HepG2 (cell line): ENCODE results near the gene SNAP91. TPM values are rescaled to one million over a fixed set of nuclear protein-coding genes. Genes with fewer than 3 reads are reported as not detected.

ENCODE experiments used
- ATAC-seq: fragments of 200-7000 bp; cut with Tn5 transposase; 3 replicates; pipeline ENCODE4 v1.9.1; 2020; ENCODE audit warnings: mild to moderate bottlenecking, moderate library complexity
- BruUV-seq: library from RNA; stranded (reverse); fragments of 400-500 nt; replicated peaks from 2 replicates; lab custom pipeline; 2021; lab: Mats Ljungman, UMichigan
- CTCF ChIA-PET: fragments of 300-600 bp; formaldehyde crosslinking; extraction: SDS; loops from one replicate; lab custom pipeline; 2021; ENCODE audit warnings: low total read pairs, inconsistent platforms, low intra/inter-chr PET ratio; lab: Yijun Ruan, JAX
- POLR2A ChIA-PET: fragments of 350-600 bp; sonication (Branson Sonifier 250); formaldehyde crosslinking; loops from one replicate; lab custom pipeline; 2020; ENCODE audit warnings: antibody characterized with exemption, inconsistent platforms; lab: Yijun Ruan, JAX
- DNase-seq: peaks from one replicate; pipeline ENCODE4 v3.0.0-alpha.2; 2015; ENCODE audit warnings: low spot score
- FAIRE-seq: peaks from 3 replicates; lab custom pipeline; 2011; peaks lifted over from hg19 to GRCh38; lab: Jason Lieb, UNC
- H2AFZ ChIP-seq: one replicate; pipeline ENCODE4 v1.6.1; 2011; ENCODE audit warnings: low read length, inconsistent platforms
- H3K27ac ChIP-seq: fragments of 300-600 bp; 3 replicates; pipeline ENCODE4 v1.8.0; 2011; ENCODE audit warnings: mixed run types, mild to moderate bottlenecking, mixed read lengths, low read length, inconsistent platforms; ENCODE audit not compliant: insufficient read depth; ENCODE audit errors: extremely low read length
- H3K27me3 ChIP-seq, 2 experiments: fragments of 200-600 bp in 1 of 2; 2 replicates in 1 of 2; 3 replicates in 1 of 2; pipeline versions ENCODE4 v1.6.0 to v1.8.0; 2011; ENCODE audit warnings: low read length in 2 of 2, mild to moderate bottlenecking in 2 of 2, moderate library complexity in 2 of 2, inconsistent platforms in 1 of 2; ENCODE audit not compliant: insufficient read depth in 2 of 2, control insufficient read depth in 1 of 2
- H3K36me3 ChIP-seq, 2 experiments: fragments of 200-600 bp in 1 of 2; replicated peaks in 1 of 2; 2 replicates in 1 of 2; 3 replicates in 1 of 2; pipeline versions ENCODE4 v1.5.1 to v1.8.0; 2011; ENCODE audit warnings: low read length in 2 of 2, inconsistent platforms in 1 of 2; ENCODE audit not compliant: insufficient read depth in 2 of 2, control insufficient read depth in 1 of 2
- H3K4me1 ChIP-seq: 2 replicates; pipeline ENCODE4 v1.5.1; 2012; ENCODE audit warnings: low read length, inconsistent platforms; ENCODE audit not compliant: insufficient read depth
- H3K4me2 ChIP-seq: 2 replicates; pipeline ENCODE4 v1.6.0; 2011; ENCODE audit warnings: low read depth, low read length, inconsistent platforms
- H3K4me3 ChIP-seq, 3 experiments: fragments of 200-600 bp in 1 of 3; sonication (generic), shearing (Covaris generic) in 1 of 3; replicated peaks in 1 of 3; 2 replicates each; pipeline ENCODE4 v1.5.1; 2011 to 2016; ENCODE audit warnings: low read length in 3 of 3, inconsistent platforms in 2 of 3, low read depth in 2 of 3, mild to moderate bottlenecking in 2 of 3, control low read depth in 1 of 3, mixed read lengths in 1 of 3; ENCODE audit not compliant: insufficient read depth in 1 of 3
- H3K79me2 ChIP-seq: one replicate; pipeline ENCODE4 v1.6.1; 2011; ENCODE audit warnings: low read length, inconsistent platforms; ENCODE audit not compliant: insufficient read depth
- H3K9ac ChIP-seq: 2 replicates; pipeline ENCODE4 v1.6.0; 2011; ENCODE audit warnings: mild to moderate bottlenecking, low read depth, low read length, inconsistent platforms; ENCODE audit not compliant: insufficient read depth
- H3K9me3 ChIP-seq: 2 replicates; pipeline ENCODE4 v1.5.1; 2012; ENCODE audit warnings: mild to moderate bottlenecking, low read length
- H4K20me1 ChIP-seq: 2 replicates; pipeline ENCODE4 v1.6.0; 2011; ENCODE audit warnings: inconsistent platforms, mild to moderate bottlenecking, low read length, moderate library complexity; ENCODE audit not compliant: insufficient read depth
- IKZF4 ChIP-seq: sonication (generic); formaldehyde crosslinking; IDR thresholded peaks from 2 replicates; pipeline ENCODE4 v1.5.1; 2020; ENCODE audit warnings: borderline replicate concordance, mild to moderate bottlenecking, low read depth, missing genetic modification reagents; ENCODE audit errors: not compliant biosample characterization
- SRSF9 ChIP-seq: fragments of 200-400 bp; formaldehyde crosslinking; IDR thresholded peaks from 2 replicates; pipeline ENCODE4 v1.6.1; 2018; ENCODE audit warnings: borderline replicate concordance, mild to moderate bottlenecking, low read depth, low read length; ENCODE audit not compliant: insufficient read depth, poor library complexity, severe bottlenecking
- U2AF1 ChIP-seq: fragments of 200-400 bp; formaldehyde crosslinking; optimal IDR thresholded peaks from 2 replicates; pipeline ENCODE3; 2017; ENCODE audit warnings: mild to moderate bottlenecking, low read depth, low read length
- ZSCAN29 ChIP-seq: sonication (generic); formaldehyde crosslinking; conservative IDR thresholded peaks from 2 replicates; pipeline ENCODE4 v1.4.0; 2020; ENCODE audit warnings: mild to moderate bottlenecking, missing genetic modification reagents
- WGBS: methylation state at CpG from one replicate; pipeline ENCODE4 v1.1.6; 2017; ENCODE audit warnings: low lambda C conversion rate; 5-methylcytosine and 5-hydroxymethylcytosine counted together
- in situ Hi-C: cut with HindIII; loops from 2 replicates; pipeline ENCODE4 v1.10.0; 2017; ENCODE audit warnings: low pct_unique_long_range_greater_than_20kb; ENCODE audit not compliant: extremely low pct_ligation_motif_present
- intact Hi-C: fragments of 100-400 bp; cut with micrococcal nuclease; formaldehyde crosslinking; loops from one replicate; pipeline ENCODE4 v1.10.0; 2022; ENCODE audit not compliant: unreplicated experiment
- polyA plus RNA-seq, 8 experiments: library from polyadenylated mRNA; depleted of rRNA in 3 of 8; stranded (reverse) in 7 of 8; unstranded in 1 of 8; fragments of >200 nt; fragmentation: Illumina TruSeq in 4 of 8; extraction: Trizol in 4 of 8; gene quantifications; 2 replicates each; pipeline versions ENCODE4 v1.2.1 to v1.2.3, GENCODE V29; 2011 to 2016; ENCODE audit warnings: low read depth in 4 of 8, missing spikeins in 1 of 8, mixed read lengths in 1 of 8; ENCODE audit not compliant: insufficient read depth in 1 of 8
- total RNA-seq, 5 experiments: library from RNA; depleted of rRNA; stranded (reverse); fragments of >200 nt; fragmentation: Illumina TruSeq; extraction: Trizol; gene quantifications; 2 replicates each; pipeline ENCODE4 v1.2.3, GENCODE V29; 2016; ENCODE audit warnings: low read depth in 1 of 5
- TF ChIP-seq, protein P1 (sequence below): sonication (generic); formaldehyde crosslinking; IDR thresholded peaks from 2 replicates; pipeline ENCODE4 v1.5.0; 2020; ENCODE audit warnings: missing genetic modification reagents, mild to moderate bottlenecking, borderline replicate concordance
- TF ChIP-seq, protein P2 (sequence below): sonication (generic); formaldehyde crosslinking; IDR thresholded peaks from 2 replicates; pipeline ENCODE4 v1.8.1; 2023; ENCODE audit warnings: mild to moderate bottlenecking, missing genetic modification reagents, borderline replicate concordance
- TF ChIP-seq, protein P3 (sequence below): sonication (generic); formaldehyde crosslinking; IDR thresholded peaks from 2 replicates; pipeline ENCODE4 v1.4.0; 2020; ENCODE audit warnings: missing genetic modification reagents, borderline replicate concordance

The SNAP91 gene
- total and polyA plus RNA-seq, 2 of the 13 experiments (the other 11 are each of a cell fraction or from before 2014, with no cell fraction given), result not detected

DNA sequence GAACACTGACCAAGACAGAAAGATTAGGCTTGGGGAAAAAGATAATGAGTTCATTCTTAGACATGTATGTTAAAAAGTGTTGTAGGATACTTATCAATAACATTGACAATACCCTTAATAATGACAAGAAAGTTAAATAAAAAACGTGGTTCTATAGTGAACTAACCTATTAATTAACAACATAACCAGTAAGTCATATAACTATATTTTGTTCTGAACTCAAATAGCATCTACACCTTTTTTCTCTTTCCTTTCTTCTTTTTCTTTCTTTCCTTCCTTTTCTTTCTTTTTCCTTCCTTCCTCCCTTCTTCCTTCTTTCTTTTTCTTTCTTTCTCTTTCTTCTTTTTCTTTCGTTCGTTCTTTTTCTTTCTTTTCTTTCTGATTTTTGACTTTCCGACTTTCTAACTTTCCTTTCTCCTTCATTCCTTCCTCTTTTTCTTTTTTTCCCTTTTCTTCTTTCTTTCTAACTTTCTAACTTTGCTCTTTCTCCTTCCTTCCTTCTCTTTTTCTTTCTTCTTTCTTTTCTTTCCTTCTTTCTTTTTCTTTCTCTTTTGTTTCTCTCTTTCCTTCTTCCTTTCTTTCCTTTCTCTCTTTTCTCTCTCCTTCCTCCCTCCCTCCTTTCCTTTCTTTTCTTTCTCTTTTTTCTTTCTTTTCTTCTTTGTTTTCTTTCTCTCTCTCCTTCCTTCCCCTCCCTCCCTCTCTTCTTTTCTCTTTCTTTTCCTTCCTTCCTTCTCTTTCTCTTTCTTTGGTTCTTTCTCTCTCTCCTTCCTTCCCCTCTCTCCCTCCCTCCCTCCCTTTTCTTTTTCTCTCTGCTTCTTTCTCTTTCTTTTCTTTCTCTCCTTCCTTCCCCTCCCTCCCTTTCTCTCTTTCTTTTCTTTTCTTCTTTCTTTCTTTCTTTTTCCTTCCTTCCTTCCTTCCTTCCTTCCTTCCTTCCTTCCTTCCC, 172.0 kb downstream of the SNAP91 start:
- CTCF ChIA-PET, result interaction anchor here (0.9 kb wide), 1 partner anchor 315 kb away, joined by 5 read pairs; no protein-coding TSS in a partner anchor
- BruUV-seq, result no TSS peak
- POLR2A ChIA-PET, result no interaction called here
- ATAC-seq (no peak), FAIRE-seq (no peak), DNase-seq (no peak)
- Histone ChIP-seq H3K79me2 (no peaks in the 10 kb centered on the region), H3K4me1 (no peaks in the 10 kb centered on the region), H3K36me3 (no peaks in the 10 kb centered on the region), H3K4me3 (no peak overlapping the region), H3K9me3 (no peaks in the 10 kb centered on the region), H3K9ac (no peak overlapping the region), H4K20me1 (no peaks in the 10 kb centered on the region), H2AFZ (no peak overlapping the region), H3K27ac (no peak overlapping the region), H3K27me3 (peaks cover 0 to 6% of the 10 kb centered on the region in 2 experiments; a peak in 2 of 5 replicates), H3K4me2 (no peak overlapping the region)
- in situ Hi-C loops (no loop called here), intact Hi-C loops (no loop called here)
- WGBS, result 10% methylated on average over 4 of the region's 4 CpGs
- TF ChIP-seq U2AF1 (no peak), ZSCAN29 (CRISPR knock-in tag) (no peak), IKZF4 (CRISPR knock-in tag) (no peak), SRSF9 (peak; percentile 30)
- TF ChIP-seq, protein P1, sequence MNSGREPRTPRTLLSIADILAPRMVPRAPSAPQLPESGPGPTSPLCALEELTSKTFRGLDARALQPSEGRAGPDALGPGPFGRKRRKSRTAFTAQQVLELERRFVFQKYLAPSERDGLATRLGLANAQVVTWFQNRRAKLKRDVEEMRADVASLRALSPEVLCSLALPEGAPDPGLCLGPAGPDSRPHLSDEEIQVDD, result no peak
- TF ChIP-seq, protein P2, sequence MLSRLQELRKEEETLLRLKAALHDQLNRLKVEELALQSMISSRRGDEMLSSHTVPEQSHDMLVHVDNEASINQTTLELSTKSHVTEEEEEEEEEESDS (CRISPR knock-in tag), result no peak
- TF ChIP-seq, protein P3, sequence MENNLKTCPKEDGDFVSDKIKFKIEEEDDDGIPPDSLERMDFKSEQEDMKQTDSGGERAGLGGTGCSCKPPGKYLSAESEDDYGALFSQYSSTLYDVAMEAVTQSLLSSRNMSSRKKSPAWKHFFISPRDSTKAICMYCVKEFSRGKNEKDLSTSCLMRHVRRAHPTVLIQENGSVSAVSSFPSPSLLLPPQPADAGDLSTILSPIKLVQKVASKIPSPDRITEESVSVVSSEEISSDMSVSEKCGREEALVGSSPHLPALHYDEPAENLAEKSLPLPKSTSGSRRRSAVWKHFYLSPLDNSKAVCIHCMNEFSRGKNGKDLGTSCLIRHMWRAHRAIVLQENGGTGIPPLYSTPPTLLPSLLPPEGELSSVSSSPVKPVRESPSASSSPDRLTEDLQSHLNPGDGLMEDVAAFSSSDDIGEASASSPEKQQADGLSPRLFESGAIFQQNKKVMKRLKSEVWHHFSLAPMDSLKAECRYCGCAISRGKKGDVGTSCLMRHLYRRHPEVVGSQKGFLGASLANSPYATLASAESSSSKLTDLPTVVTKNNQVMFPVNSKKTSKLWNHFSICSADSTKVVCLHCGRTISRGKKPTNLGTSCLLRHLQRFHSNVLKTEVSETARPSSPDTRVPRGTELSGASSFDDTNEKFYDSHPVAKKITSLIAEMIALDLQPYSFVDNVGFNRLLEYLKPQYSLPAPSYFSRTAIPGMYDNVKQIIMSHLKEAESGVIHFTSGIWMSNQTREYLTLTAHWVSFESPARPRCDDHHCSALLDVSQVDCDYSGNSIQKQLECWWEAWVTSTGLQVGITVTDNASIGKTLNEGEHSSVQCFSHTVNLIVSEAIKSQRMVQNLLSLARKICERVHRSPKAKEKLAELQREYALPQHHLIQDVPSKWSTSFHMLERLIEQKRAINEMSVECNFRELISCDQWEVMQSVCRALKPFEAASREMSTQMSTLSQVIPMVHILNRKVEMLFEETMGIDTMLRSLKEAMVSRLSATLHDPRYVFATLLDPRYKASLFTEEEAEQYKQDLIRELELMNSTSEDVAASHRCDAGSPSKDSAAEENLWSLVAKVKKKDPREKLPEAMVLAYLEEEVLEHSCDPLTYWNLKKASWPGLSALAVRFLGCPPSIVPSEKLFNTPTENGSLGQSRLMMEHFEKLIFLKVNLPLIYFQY (CRISPR knock-in tag), result no peak
